Endodermal cell (in vitro differentiated cells): ENCODE measurements around the gene PRR5L. TPM values are rescaled to one million over a fixed set of nuclear protein-coding genes. Genes with fewer than 3 reads are reported as not detected.
A peak's percentile ranks its signal among the peaks of the same experiment; 100 is the strongest.

Experiments used
- DNase-seq: peaks from one replicate; pipeline ENCODE4 v3.0.0-alpha.2; 2017
- H3K27ac ChIP-seq: 2 replicates; pipeline ENCODE4 v1.5.1; 2013; ENCODE audit warnings: mild to moderate bottlenecking, low read depth, low read length, moderate library complexity
- H3K27me3 ChIP-seq: 2 replicates; pipeline ENCODE4 v1.6.1; 2013; ENCODE audit warnings: mild to moderate bottlenecking, low read length, moderate library complexity; ENCODE audit not compliant: insufficient read depth, control insufficient read depth, poor library complexity, severe bottlenecking
- H3K36me3 ChIP-seq: 2 replicates; pipeline ENCODE4 v1.7.0; 2013; ENCODE audit warnings: mild to moderate bottlenecking, low read length, moderate library complexity; ENCODE audit not compliant: control insufficient read depth, insufficient read depth
- H3K4me1 ChIP-seq: one replicate; pipeline ENCODE4 v1.7.0; 2013; ENCODE audit warnings: low read length; ENCODE audit not compliant: control insufficient read depth, insufficient read depth
- H3K4me3 ChIP-seq: 2 replicates; pipeline ENCODE4 v1.5.1; 2013; ENCODE audit warnings: mild to moderate bottlenecking, low read length, moderate library complexity
- H3K9ac ChIP-seq: 2 replicates; pipeline ENCODE4 v1.6.1; 2013; ENCODE audit warnings: mild to moderate bottlenecking, low read length, moderate library complexity; ENCODE audit not compliant: poor library complexity, severe bottlenecking; ENCODE audit errors: extremely low read depth
- H3K9me3 ChIP-seq: 2 replicates; pipeline ENCODE4 v1.6.1; 2013; ENCODE audit warnings: mild to moderate bottlenecking, low read length, moderate library complexity; ENCODE audit not compliant: control insufficient read depth
- H3K27ac Mint-ChIP-seq: 2 replicates; pipeline ENCODE4 v1.8.0; 2020; ENCODE audit warnings: mixed read lengths
- H3K27me3 Mint-ChIP-seq: 2 replicates; pipeline ENCODE4 v1.8.0; 2021; ENCODE audit warnings: mild to moderate bottlenecking, mixed read lengths; ENCODE audit not compliant: insufficient read depth
- H3K36me3 Mint-ChIP-seq: 2 replicates; pipeline ENCODE4 v1.8.0; 2020; ENCODE audit warnings: low read depth, mixed read lengths
- H3K4me1 Mint-ChIP-seq: 2 replicates; pipeline ENCODE4 v1.8.0; 2020; ENCODE audit warnings: mixed read lengths
- H3K4me3 Mint-ChIP-seq: 2 replicates; pipeline ENCODE4 v1.8.0; 2020; ENCODE audit warnings: mild to moderate bottlenecking, moderate library complexity, mixed read lengths
- H3K9me3 Mint-ChIP-seq: 2 replicates; pipeline ENCODE4 v1.8.0; 2020; ENCODE audit warnings: mild to moderate bottlenecking, mixed read lengths
- WGBS, 2 experiments: methylation state at CpG; one replicate each; pipeline versions ENCODE4 v1.1.5 to v1.1.7; 2013; ENCODE audit warnings: missing lambda C conversion rate in 2 of 2, mixed read lengths in 1 of 2; ENCODE audit not compliant: insufficient coverage in 1 of 2, insufficient read length in 1 of 2; 5-methylcytosine and 5-hydroxymethylcytosine counted together
- total RNA-seq, 2 donors: library from RNA; stranded (reverse); fragmentation: NEBNext Ultra II Directional in 1 of 2; extraction: Animal tissue kit (Norgen Biotek cat#: 25700) in 1 of 2; gene quantifications; 2 replicates in 1 of 2; 3 replicates in 1 of 2; pipeline ENCODE4 v1.2.1, GENCODE V29; 2021
- TF ChIP-seq, protein P1 (sequence below): fragments of 200-600 bp; sonication (generic); conservative IDR thresholded peaks from 2 replicates; pipeline ENCODE4 v1.5.0; 2021; ENCODE audit warnings: antibody characterized with exemption, mild to moderate bottlenecking

Gene PRR5L
- total RNA-seq, 2 donors from 2014 or later = 5.3 to 7.2 TPM

GRCh38 chr11:36458129-36458915 is 162.2 kb downstream of the PRR5L start:
- peak; percentile 28 for DNase-seq
- H3K27ac Mint-ChIP-seq = no peak overlapping the region
- H3K4me3 Mint-ChIP-seq = no peak overlapping the region
- H3K4me1 ChIP-seq = peaks cover 18% of the 10 kb centered on the region
- H3K9ac ChIP-seq = no peak overlapping the region
- peaks cover 47% of the 10 kb centered on the region for H3K27me3 ChIP-seq
- H3K36me3 ChIP-seq = no peaks in the 10 kb centered on the region
- H3K27ac ChIP-seq = no peak overlapping the region
- H3K27me3 Mint-ChIP-seq = peaks cover 57% of the 10 kb centered on the region
- 94 to 100% methylated on average over 3 to 8 of the region's 8 CpGs for WGBS, 2 experiments
- H3K4me1 Mint-ChIP-seq = peaks cover 29% of the 10 kb centered on the region
- H3K9me3 ChIP-seq = no peaks in the 10 kb centered on the region
- H3K9me3 Mint-ChIP-seq = no peaks in the 10 kb centered on the region
- peaks cover 3% of the 10 kb centered on the region for H3K36me3 Mint-ChIP-seq
- TF ChIP-seq, protein P1, sequence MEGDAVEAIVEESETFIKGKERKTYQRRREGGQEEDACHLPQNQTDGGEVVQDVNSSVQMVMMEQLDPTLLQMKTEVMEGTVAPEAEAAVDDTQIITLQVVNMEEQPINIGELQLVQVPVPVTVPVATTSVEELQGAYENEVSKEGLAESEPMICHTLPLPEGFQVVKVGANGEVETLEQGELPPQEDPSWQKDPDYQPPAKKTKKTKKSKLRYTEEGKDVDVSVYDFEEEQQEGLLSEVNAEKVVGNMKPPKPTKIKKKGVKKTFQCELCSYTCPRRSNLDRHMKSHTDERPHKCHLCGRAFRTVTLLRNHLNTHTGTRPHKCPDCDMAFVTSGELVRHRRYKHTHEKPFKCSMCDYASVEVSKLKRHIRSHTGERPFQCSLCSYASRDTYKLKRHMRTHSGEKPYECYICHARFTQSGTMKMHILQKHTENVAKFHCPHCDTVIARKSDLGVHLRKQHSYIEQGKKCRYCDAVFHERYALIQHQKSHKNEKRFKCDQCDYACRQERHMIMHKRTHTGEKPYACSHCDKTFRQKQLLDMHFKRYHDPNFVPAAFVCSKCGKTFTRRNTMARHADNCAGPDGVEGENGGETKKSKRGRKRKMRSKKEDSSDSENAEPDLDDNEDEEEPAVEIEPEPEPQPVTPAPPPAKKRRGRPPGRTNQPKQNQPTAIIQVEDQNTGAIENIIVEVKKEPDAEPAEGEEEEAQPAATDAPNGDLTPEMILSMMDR = no peak
- H3K4me3 ChIP-seq = no peak overlapping the region

- Mint-ChIP-seq H3K4me3 (no peak overlapping the region), H3K9me3 (no peaks in the 10 kb centered on the region), H3K36me3 (peaks cover 3% of the 10 kb centered on the region), H3K27ac (no peak overlapping the region), H3K27me3 (peaks cover 64% of the 10 kb centered on the region), H3K4me1 (peaks cover 26% of the 10 kb centered on the region)
- Histone ChIP-seq H3K27ac (no peak overlapping the region), H3K36me3 (no peaks in the 10 kb centered on the region), H3K9me3 (no peaks in the 10 kb centered on the region), H3K27me3 (peaks cover 54% of the 10 kb centered on the region), H3K9ac (no peak overlapping the region), H3K4me3 (no peak overlapping the region), H3K4me1 (peaks cover 18% of the 10 kb centered on the region)
- peak; percentile 38 for DNase-seq
- WGBS, 2 experiments = 93 to 95% methylated on average over 4 to 7 of the region's 7 CpGs
- TF ChIP-seq, protein P1 = no peak
Observed at GRCh38 chr11:36459046-36459445, 163.0 kb downstream of the PRR5L start.

DNA sequence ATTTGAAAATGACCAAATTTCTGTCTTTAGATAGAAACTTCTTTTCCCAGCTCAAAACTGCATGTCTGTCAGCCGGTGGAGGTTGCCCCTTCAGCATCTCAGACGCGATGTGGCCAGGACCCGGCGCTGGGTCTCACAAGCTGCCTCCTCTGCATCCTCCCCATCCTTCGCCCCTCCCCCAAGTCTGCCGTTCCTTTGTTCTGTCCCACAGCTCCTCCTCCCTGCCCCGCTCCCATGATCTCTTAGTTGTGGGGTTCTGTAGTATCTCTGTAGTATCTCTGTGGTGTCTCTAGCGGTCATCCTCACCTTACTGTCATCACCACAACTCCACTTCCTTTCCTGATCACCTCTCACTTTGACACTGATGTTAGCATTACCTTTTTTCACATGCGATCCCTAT is 164.1 kb downstream of the PRR5L start:
- H3K9ac ChIP-seq = no peak overlapping the region
- peaks cover 5% of the 10 kb centered on the region for H3K9me3 ChIP-seq
- H3K4me1 ChIP-seq = peaks cover 7% of the 10 kb centered on the region
- Mint-ChIP-seq H3K27ac (no peak overlapping the region), H3K36me3 (peaks cover 3% of the 10 kb centered on the region), H3K4me1 (peaks cover 15% of the 10 kb centered on the region), H3K27me3 (peaks cover 76% of the 10 kb centered on the region), H3K9me3 (no peaks in the 10 kb centered on the region), H3K4me3 (no peak overlapping the region)
- peaks cover 66% of the 10 kb centered on the region for H3K27me3 ChIP-seq
- TF ChIP-seq, protein P1 = no peak
- no peak overlapping the region for H3K4me3 ChIP-seq
- H3K36me3 ChIP-seq = no peaks in the 10 kb centered on the region
- WGBS, 2 experiments = 79 to 83% methylated on average over 4 to 9 of the region's 10 CpGs
- no peak overlapping the region for H3K27ac ChIP-seq
- DNase-seq = peak; percentile 67
